WTC11 (cell line): ENCODE results near the gene C4orf54. TPM values are rescaled to one million over a fixed set of nuclear protein-coding genes. Genes with fewer than 3 reads are reported as not detected.

Source experiments
- ATAC-seq: fragments of 200-7000 bp; cut with Tn5 transposase; 2 replicates; pipeline ENCODE4 v1.10.0; 2021; ENCODE audit warnings: mild to moderate bottlenecking, moderate library complexity
- CTCF ChIA-PET: fragments of 300-600 bp; sonication (Branson Sonifier 250); formaldehyde crosslinking; loops from one replicate; lab custom pipeline; 2021; ENCODE audit warnings: antibody characterized with exemption; lab: Charles Lee
- POLR2A ChIA-PET: fragments of 350-600 bp; sonication (Branson Sonifier 250); formaldehyde crosslinking; loops from one replicate; lab custom pipeline; 2021; ENCODE audit warnings: antibody characterized with exemption; lab: Charles Lee
- DNase-seq: peaks from one replicate; pipeline ENCODE4 v3.0.0; 2021; ENCODE audit warnings: low spot score
- H3K27ac Mint-ChIP-seq: 2 replicates; pipeline ENCODE4 v1.8.0; 2021; ENCODE audit warnings: mixed read lengths
- H3K27me3 Mint-ChIP-seq: 2 replicates; pipeline ENCODE4 v1.8.0; 2021; ENCODE audit warnings: low read depth, mild to moderate bottlenecking, moderate library complexity, mixed read lengths
- H3K36me3 Mint-ChIP-seq: 2 replicates; pipeline ENCODE4 v1.8.0; 2021; ENCODE audit warnings: mixed read lengths
- H3K4me1 Mint-ChIP-seq: 2 replicates; pipeline ENCODE4 v1.8.0; 2022; ENCODE audit warnings: mixed read lengths
- H3K4me3 Mint-ChIP-seq: 2 replicates; pipeline ENCODE4 v1.8.0; 2021; ENCODE audit warnings: mild to moderate bottlenecking, moderate library complexity, mixed read lengths
- H3K9me3 Mint-ChIP-seq: 2 replicates; pipeline ENCODE4 v1.8.0; 2021; ENCODE audit warnings: mixed read lengths
- AR ChIP-seq: fragments of 250-450 bp; sonication (Bioruptor Pico); IDR thresholded peaks from 2 replicates; pipeline ENCODE4 v1.9.0; 2021; ENCODE audit warnings: mild to moderate bottlenecking
- ATF2 ChIP-seq: sonication (generic); formaldehyde crosslinking; IDR thresholded peaks from 2 replicates; pipeline ENCODE4 v1.8.1; 2022; ENCODE audit warnings: low read depth, missing genetic modification reagents, borderline replicate concordance
- ATF3 ChIP-seq: sonication (generic); formaldehyde crosslinking; conservative IDR thresholded peaks from 2 replicates; pipeline ENCODE4 v1.8.1; 2022; ENCODE audit warnings: mild to moderate bottlenecking, missing genetic modification reagents
- CTCF ChIP-seq: fragments of 200-600 bp; IDR thresholded peaks from 2 replicates; pipeline ENCODE4 v1.8.0; 2022; ENCODE audit warnings: antibody characterized with exemption
- E2F5 ChIP-seq: sonication (generic); formaldehyde crosslinking; IDR thresholded peaks from 2 replicates; pipeline ENCODE4 v1.8.1; 2022; ENCODE audit warnings: mild to moderate bottlenecking, moderate library complexity, missing genetic modification reagents
- FOXJ3 ChIP-seq: sonication (generic); formaldehyde crosslinking; IDR thresholded peaks from 2 replicates; pipeline ENCODE4 v1.9.0; 2021; ENCODE audit warnings: missing genetic modification reagents, mild to moderate bottlenecking, borderline replicate concordance
- MLX ChIP-seq: sonication (generic); formaldehyde crosslinking; IDR thresholded peaks from 2 replicates; pipeline ENCODE4 v1.8.1; 2023; ENCODE audit warnings: mild to moderate bottlenecking, missing genetic modification reagents, moderate library complexity
- MXD4 ChIP-seq: fragments of 250-450 bp; sonication (Bioruptor Pico); IDR thresholded peaks from 2 replicates; pipeline ENCODE4 v1.8.0; 2021; ENCODE audit warnings: mild to moderate bottlenecking, moderate library complexity, borderline replicate concordance
- MYBL2 ChIP-seq: sonication (generic); formaldehyde crosslinking; IDR thresholded peaks from 2 replicates; pipeline ENCODE4 v1.8.1; 2023; ENCODE audit warnings: mild to moderate bottlenecking, moderate library complexity, missing genetic modification reagents
- SOX15 ChIP-seq: fragments of 250-450 bp; sonication (Bioruptor Pico); IDR thresholded peaks from 2 replicates; pipeline ENCODE4 v1.9.0; 2021; ENCODE audit warnings: mild to moderate bottlenecking
- ZNF219 ChIP-seq: sonication (generic); formaldehyde crosslinking; IDR thresholded peaks from 2 replicates; pipeline ENCODE4 v1.8.0; 2023; ENCODE audit warnings: missing genetic modification reagents, mild to moderate bottlenecking, borderline replicate concordance
- ZNF425 ChIP-seq: fragments of 250-450 bp; sonication (Bioruptor Pico); conservative IDR thresholded peaks from 2 replicates; pipeline ENCODE4 v1.9.0; 2021; ENCODE audit warnings: mild to moderate bottlenecking
- ZNF512 ChIP-seq: sonication (generic); formaldehyde crosslinking; IDR thresholded peaks from 2 replicates; pipeline ENCODE4 v1.8.1; 2022; ENCODE audit warnings: missing genetic modification reagents, borderline replicate concordance
- ZNF671 ChIP-seq: fragments of 250-450 bp; sonication (Bioruptor Pico); IDR thresholded peaks from 2 replicates; pipeline ENCODE4 v1.8.0; 2021; ENCODE audit warnings: mild to moderate bottlenecking
- total RNA-seq: library from RNA; stranded (reverse); gene quantifications from 3 replicates; pipeline ENCODE4 v1.2.3, GENCODE V29; 2021

The C4orf54 gene
- total RNA-seq, 1 experiment from 2014 or later, result not detected

- no peak overlapping the region for H3K27ac Mint-ChIP-seq
- ATAC-seq, result no peak
- H3K9me3 Mint-ChIP-seq, result no peaks in the 10 kb centered on the region
- POLR2A ChIA-PET, result interaction anchor here (0.7 kb wide), 1 partner anchor 1842 kb away, joined by 3 read pairs; no protein-coding TSS in a partner anchor
- CTCF ChIA-PET, result interaction anchor here (1.1 kb wide), 1 partner anchor 52 kb away, joined by 4 read pairs; no protein-coding TSS in a partner anchor
- H3K27me3 Mint-ChIP-seq, result no peaks in the 10 kb centered on the region
- TF ChIP-seq MXD4 (CRISPR knock-in tag), result no peak
- no peak for TF ChIP-seq AR (CRISPR knock-in tag)
- no peak for TF ChIP-seq MYBL2 (CRISPR knock-in tag)
- no peak for TF ChIP-seq ZNF512
- no peak for TF ChIP-seq SOX15 (CRISPR knock-in tag)
- TF ChIP-seq ZNF219, result no peak
- TF ChIP-seq ATF2 (CRISPR knock-in tag), result no peak
- TF ChIP-seq E2F5, result no peak
- no peak for TF ChIP-seq ZNF425 (CRISPR knock-in tag)
- no peak for TF ChIP-seq ATF3 (CRISPR knock-in tag)
- TF ChIP-seq CTCF, result no peak
- no peak for TF ChIP-seq ZNF671 (CRISPR knock-in tag)
- TF ChIP-seq MLX (CRISPR knock-in tag), result no peak
- TF ChIP-seq FOXJ3 (CRISPR knock-in tag), result no peak
- H3K4me1 Mint-ChIP-seq, result no peaks in the 10 kb centered on the region
- DNase-seq, result no peak
- H3K36me3 Mint-ChIP-seq, result no peaks in the 10 kb centered on the region
- no peak overlapping the region for H3K4me3 Mint-ChIP-seq
Observed at GRCh38 chr4:99615170-99615820, 42.3 kb downstream of the C4orf54 start.
